NCI-H1436 (cell line): ENCODE results near the gene KLHL25.
"Not testable (repeated sequence)": the region's sequence is repeated elsewhere in the genome, so short reads cannot be mapped to it uniquely, and the experiment has no call there.

Source experiments
- DNase-seq: peaks from one replicate; lab custom pipeline; 2025; lab: John Stamatoyannopoulos, UW

Gene KLHL25

GRCh38 chr15:85804481-85805170, 9.9 kb upstream of the KLHL25 start:
- DNase-seq = no peak

- DNase-seq = not testable (repeated sequence)
These were observed 7.9 kb upstream of the KLHL25 start for GRCh38 chr15:85802617-85803016.

- DNase-seq = no peak
These were observed 5.9 kb upstream of the KLHL25 start for GRCh38 chr15:85800478-85801123.

- not testable (repeated sequence) for DNase-seq
These were observed 1.6 kb upstream of the KLHL25 start for GRCh38 chr15:85796371-85796770.

GRCh38 chr15:85795337-85796305, 896 bp upstream of the KLHL25 start:
- no peak for DNase-seq

- DNase-seq = no peak
These were observed 806 bp downstream of the KLHL25 start for GRCh38 chr15:85793641-85794597.

GRCh38 chr15:85792912-85793590, 1.7 kb downstream of the KLHL25 start:
- DNase-seq = no peak

GRCh38 chr15:85792102-85792731, 2.5 kb downstream of the KLHL25 start:
- DNase-seq = no peak

GRCh38 chr15:85789496-85789875, 5.2 kb downstream of the KLHL25 start:
- no peak for DNase-seq

GRCh38 chr15:85788771-85789495, 5.8 kb downstream of the KLHL25 start:
- no peak for DNase-seq

- DNase-seq = no peak
These were observed 8.0 kb downstream of the KLHL25 start for GRCh38 chr15:85786781-85787114.

GRCh38 chr15:85785887-85786780, 8.6 kb downstream of the KLHL25 start:
- DNase-seq = peak; percentile 44

GRCh38 chr15:85782064-85782463, 12.7 kb downstream of the KLHL25 start:
- DNase-seq = no peak

- DNase-seq = no peak
These were observed 13.6 kb downstream of the KLHL25 start for GRCh38 chr15:85781099-85781498.

GRCh38 chr15:85780225-85780985, 14.3 kb downstream of the KLHL25 start:
- DNase-seq = no peak

GRCh38 chr15:85779249-85779648, 15.5 kb downstream of the KLHL25 start:
- no peak for DNase-seq

GRCh38 chr15:85778107-85778776, 16.5 kb downstream of the KLHL25 start:
- no peak for DNase-seq
